HG03521 (cell line): ENCODE measurements around the gene DOLPP1.
A peak's percentile ranks its signal among the peaks of the same experiment; 100 is the strongest.

Experiments used
- ATAC-seq: cut with Tn5 transposase; IDR thresholded peaks from one replicate; pipeline ENCODE4 v1.9.1; 2021; ENCODE audit warnings: mild to moderate bottlenecking, moderate library complexity; ENCODE audit not compliant: unreplicated experiment

The DOLPP1 gene

DNA sequence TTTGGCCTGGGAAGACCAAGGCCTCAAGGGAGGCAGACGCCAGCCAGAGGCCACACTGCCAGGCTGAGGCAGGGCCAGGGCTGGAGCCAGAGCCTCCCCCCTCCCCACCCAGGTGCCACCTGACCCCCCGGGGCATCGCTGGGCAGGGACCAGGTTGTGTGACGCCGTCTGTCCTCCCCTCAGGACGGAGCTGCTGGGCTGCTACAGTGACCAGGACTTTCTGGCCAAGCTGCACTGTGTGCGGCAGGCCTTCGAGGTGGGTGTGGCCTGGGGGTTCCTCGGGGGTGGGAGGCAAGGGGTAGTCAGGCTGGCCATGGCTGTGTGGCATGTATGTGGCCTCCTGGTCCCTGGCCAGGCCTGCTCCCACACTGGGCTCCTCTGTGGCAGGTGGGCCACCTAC, 17.9 kb upstream of the DOLPP1 start:
- no peak for ATAC-seq

DNA sequence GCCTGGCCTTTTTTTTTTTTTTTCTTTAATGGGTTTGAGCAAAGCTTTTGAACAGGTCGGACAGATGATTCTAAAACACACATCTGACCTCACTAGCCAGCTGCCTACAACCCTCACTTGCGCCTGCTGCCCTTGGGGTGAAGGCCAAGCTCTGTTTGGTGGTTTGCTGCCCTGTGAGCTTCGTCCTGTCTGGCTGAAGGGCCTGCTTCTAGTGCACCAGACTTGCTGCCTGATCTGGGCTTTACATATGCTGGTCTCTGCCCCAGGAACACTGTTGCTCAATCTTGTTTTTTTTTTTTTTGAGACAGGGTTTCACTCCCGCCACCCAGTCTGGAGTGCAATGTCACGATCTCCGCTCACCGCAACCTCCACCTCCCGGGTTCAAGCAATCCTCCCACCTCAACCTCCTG, 16.4 kb upstream of the DOLPP1 start:
- no peak for ATAC-seq

DNA sequence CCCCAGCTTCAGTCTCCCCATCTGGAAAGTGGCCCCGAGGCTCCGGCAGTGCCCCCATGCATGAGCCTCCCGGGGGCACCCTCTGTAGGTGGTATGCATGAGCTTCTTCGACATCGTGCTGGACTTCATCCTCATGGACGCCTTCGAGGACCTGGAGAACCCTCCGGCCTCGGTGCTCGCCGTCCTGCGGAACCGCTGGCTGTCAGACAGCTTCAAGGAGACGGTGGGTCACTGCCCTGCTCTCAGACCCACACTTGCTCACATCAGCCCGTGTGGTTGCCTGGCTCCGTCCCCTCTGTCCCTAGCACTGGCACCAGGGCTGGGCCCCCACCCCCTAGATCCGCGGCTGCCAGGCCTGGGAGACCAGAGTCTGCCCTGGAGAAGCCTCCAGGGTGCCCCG, 12.8 kb upstream of the DOLPP1 start:
- ATAC-seq: no peak

DNA sequence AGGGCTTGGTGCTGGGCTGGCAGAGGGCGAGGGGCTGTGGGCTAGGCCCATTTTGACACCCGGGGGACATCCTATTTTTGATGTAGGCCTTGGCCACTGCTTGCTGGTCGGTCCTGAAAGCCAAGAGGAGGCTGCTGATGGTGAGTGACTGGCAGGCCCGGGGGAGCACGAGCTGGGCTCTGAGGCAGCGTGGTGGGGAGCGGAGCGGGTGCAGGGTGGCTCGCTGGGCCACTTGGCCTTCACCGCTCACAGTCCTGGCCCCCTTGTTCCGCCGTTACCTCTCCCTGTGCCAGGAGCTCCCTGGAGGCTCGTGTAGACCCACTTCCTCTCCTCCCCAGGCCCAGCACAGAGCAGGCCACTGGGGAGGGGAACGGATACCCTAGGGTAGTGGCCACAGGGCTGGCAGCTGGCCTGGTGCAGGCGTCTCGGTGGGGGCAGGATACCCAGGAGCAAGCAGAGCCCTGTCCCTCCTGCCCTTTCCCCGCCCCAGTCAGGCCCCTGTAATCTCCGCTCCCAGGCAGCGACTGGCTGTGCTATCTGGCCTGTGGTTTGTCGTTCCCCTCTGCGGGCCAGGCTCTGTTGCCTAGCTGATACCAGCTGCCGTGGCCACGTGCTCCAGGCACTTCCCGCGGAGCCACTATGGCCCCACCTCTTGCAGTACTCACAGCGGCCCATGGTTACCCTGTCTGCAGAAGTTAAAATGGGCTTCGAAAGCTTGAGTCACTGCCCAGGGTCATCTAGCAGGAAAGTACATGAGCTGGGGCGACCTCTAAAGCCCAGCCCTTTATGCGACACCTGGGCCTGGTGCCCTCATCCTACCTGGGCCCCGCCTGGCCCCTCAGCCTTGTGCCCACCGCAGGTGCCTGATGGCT, 11.7 kb upstream of the DOLPP1 start:
- peak; percentile 55 for ATAC-seq

DNA sequence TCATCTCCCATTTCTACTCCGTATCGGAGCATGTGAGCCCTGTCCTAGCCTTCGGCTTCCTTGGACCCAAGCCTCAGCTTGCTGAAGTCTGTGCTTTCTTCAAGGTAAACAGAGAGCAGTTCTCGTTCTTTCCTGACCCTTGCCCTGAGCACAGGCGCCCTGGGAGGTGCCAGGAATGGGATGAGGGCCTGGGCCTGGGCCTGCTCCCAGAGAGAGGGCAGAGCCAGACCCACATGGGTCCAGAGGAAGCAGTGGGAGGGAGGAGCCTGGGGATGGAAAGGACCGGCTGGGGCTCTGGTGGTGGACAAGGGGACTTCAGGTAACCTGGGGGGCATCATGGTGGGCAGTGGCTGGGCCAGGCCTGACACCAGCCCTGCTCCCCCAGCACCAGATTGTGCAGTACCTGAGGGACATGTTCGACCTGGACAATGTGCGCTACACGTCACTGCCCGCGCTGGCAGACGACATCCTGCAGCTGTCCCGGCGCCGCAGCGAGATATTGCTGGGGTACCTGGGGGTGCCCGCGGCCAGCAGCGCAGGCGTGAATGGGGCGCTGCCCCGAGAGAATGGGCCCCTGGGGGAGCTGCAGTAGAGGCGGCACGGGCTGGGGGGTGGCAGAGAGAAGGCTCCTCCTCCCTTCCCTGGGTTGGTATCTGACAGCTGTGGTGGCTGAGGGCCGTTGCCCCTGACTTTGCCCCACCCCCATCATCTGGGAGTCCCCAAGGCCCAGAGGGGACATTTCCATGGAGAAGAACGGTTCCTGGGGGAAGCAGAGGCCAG, 10.9 kb upstream of the DOLPP1 start:
- no peak for ATAC-seq

- no peak for ATAC-seq
Measured at GRCh38 chr9:129070696-129071525, 10.0 kb upstream of the DOLPP1 start.

- no peak for ATAC-seq
Measured at GRCh38 chr9:129071526-129072126, 9.3 kb upstream of the DOLPP1 start.

DNA sequence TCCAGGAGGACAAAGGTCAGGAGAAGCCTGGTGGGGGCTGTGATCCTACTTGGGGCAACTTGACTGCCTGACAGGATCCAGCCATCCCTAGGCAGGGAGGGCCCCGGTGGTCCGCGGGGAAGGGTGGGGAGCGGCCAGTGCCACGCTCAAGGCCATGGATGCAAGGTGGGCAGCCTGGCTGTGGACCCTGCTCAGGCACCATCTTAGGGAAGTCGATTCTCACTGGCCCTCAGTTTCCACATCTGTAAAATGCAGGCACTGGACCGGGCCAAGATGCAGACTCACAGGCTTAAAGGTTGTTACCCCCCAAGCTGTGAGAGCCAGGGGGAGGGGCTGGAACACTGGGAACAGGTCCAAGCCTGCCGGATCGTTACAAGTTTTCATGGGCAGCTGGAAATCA, 8.7 kb upstream of the DOLPP1 start:
- ATAC-seq: no peak

DNA sequence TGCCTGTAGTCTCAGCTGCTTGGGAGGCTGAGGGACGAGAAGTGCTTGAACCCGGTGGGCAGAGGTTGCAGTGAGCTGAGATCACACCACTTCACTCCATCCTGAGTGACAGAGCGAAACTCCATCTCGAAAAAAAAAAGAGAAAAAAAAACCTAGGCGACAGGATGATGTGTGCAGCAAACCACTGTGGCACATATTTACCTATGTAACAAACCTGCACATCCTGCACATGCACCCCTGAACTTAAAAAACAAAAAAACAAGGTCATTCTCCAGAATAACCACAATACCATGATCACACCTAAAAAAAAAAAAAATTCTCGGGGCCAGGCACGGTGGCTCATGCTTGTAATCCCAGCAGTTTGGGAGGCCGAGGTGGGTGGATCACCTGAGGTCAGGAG, 7.5 kb upstream of the DOLPP1 start:
- no peak for ATAC-seq

GRCh38 chr9:129074106-129074505, 6.8 kb upstream of the DOLPP1 start:
- no peak for ATAC-seq

DNA sequence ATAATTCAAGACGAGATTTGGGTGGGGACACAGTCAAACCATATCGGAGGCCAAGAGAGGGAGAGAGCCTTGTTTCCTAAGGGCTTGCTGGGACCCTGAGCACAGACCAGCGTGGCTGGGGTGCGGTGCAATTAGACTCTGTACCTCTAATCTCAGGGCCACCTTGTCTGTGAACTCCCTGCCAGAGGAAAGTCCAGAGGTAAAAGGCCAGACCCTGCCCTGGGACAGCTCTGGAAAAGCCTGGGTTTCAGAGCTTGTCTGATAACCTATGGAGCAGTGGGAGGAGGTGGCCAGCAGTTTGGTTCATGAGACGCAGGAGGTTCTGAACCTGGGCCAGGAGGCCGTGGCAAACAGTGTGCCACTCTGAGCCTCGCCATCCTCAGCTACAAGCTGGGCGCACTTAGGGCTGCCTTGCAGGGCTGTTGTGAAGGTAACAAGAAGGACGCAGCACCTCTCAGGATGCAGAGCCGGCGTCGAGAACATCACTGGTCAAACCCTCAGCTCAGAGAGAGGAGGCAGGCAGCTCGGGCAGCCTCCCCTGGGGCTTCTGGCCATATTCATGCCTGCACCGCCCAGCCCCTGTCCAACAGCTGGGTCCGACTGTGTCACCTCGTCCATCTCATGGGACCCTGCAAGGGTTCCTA, 4.8 kb upstream of the DOLPP1 start:
- ATAC-seq: no peak

DNA sequence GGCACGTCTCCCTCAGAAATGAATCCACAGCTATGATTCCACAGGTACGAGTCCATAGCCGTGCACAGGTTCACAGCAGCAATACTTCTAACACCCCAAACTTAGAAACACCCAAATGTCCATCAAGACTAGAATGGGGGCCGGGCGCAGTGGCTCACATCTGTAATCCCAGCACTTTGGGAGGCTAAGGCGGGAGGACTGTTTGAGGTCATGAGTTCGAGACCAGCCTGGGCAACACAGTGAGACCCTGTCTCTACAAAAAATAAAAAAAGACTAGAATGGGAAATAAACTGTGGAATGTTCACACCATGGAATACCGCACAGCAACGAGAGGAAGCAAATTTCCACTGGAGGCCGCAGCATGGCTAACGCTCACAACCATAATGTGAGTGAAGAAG, 4.3 kb upstream of the DOLPP1 start:
- no peak for ATAC-seq

- no peak for ATAC-seq
Measured at GRCh38 chr9:129077236-129077635, 3.7 kb upstream of the DOLPP1 start.

DNA sequence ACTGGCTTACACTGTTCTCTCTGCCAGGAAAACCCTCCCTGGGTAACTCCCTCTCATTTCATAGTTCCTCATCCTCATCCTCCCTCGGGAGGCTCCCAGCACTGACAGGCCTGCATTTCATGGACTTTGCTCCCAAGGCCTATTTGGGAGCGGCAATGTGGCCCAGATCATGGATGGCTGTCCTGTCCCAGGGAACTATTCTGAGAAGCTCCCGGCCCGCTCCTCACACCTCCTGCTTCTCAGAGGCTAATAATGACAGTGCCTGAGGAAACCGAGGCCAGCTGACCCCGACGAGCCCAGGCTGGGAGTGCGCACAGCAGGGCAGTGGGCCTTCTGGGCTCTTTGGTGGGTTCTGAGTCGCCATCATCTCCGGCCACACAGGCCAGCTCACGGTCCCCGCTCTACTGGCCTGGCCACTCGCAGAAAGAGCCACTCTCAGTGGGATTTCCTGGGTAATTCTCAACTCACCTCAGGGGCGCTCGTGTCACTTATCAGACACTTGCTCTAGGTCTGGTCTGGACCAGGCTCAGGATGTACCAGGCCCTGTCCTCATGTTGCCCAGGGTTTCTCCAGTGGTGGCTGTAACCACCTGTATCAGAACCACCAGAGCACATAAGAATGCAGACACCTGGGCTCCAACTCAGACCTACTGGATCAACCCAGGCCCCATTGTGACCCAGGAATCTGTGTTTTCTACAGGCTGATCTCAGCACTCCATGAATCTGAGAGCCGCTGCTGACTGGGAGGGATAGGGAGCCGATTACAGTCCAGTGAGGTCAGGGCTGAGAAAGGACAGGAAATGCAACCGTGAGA, 2.0 kb upstream of the DOLPP1 start:
- ATAC-seq: no peak

DNA sequence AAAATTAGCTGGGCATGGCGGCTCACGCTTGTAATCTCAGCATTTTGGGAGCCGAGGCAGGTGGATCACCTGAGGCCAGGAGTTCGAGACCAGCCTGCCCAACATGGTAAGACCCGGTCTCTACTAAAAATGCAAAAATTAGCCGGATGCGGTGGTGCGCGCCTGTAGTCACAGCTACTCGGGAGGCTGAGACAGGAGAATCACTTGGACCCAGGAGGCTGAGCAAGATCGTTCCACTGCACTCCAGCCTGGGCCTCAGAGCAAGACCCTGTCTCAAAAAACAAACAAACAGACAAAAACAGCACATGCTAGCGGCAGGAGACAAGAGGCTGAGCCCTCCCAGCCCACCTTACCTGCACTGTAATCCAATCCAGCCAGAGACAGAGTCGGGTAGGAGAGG, 1.1 kb upstream of the DOLPP1 start:
- ATAC-seq: no peak

DNA sequence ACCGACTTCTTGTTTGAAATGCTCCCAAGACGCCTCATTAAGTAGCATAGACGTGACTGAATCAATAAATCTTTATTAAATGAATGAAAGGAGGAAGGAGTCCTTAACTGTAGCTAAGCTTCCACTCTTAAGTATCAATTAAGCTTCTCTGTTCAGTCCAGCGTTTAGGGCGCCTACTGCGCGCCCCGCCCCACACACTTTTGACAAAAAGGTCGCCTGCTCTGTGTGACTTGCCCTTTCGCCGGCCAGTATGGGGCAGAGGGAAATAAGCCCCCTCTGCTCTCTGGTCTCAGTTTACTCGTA, 662 bp upstream of the DOLPP1 start:
- ATAC-seq: no peak

- ATAC-seq: no peak
Measured at GRCh38 chr9:129081388-129081904, 535 bp downstream of the DOLPP1 start.

GRCh38 chr9:129084087-129084486, 3.2 kb downstream of the DOLPP1 start:
- no peak for ATAC-seq

DNA sequence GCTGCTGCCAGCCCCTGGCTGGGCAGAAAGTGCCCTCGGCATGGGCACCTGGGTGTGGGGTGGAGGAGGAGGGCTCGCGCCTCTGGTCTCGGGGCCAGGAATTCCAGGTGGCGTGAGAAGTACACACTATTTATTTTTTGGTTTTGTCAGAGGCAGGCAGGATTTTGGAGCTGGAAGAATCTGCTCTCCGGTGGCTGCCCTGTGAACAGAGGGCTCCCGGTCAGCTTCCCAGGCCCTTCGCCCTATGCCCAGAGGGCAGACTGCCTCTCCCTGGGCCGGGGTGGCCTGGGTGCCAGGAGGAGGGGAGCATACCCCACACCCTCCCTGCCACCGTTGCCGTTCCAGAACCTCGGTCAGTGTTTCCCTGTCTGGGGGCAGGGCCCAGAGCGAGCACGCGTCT, 8.3 kb downstream of the DOLPP1 start:
- no peak for ATAC-seq
